OCI-LY3 (cell line): ENCODE results near the gene PLD4.

Source experiments
- H2AFZ ChIP-seq: fragments of 200-600, 300-600 bp; shearing (Covaris generic); 2 replicates; pipeline ENCODE4 v1.6.0; 2014; ENCODE audit warnings: antibody characterized with exemption, low read depth, low read length
- H3K27ac ChIP-seq: fragments of 200-600, 300-600 bp; sonication (generic); 2 replicates; pipeline ENCODE4 v1.5.1; 2014; ENCODE audit warnings: mild to moderate bottlenecking, low read length, moderate library complexity, mixed read lengths
- H3K27me3 ChIP-seq: fragments of 200-600, 300-600 bp; sonication (generic); 2 replicates; pipeline ENCODE4 v1.6.1; 2014; ENCODE audit warnings: low read depth, low read length, mixed read lengths
- H3K36me3 ChIP-seq: fragments of 200-600, 300-600 bp; sonication (generic); replicated peaks from 2 replicates; pipeline ENCODE3; 2014; ENCODE audit warnings: low read depth, low read length, mixed read lengths
- H3K4me1 ChIP-seq: fragments of 300-600, 200-600 bp; sonication (generic); 2 replicates; pipeline ENCODE4 v1.6.1; 2014; ENCODE audit warnings: low read length, mixed read lengths
- H3K4me2 ChIP-seq: fragments of 200-600, 300-600 bp; sonication (generic); 2 replicates; pipeline ENCODE4 v1.6.1; 2014; ENCODE audit warnings: low read length, mixed read lengths
- H3K4me3 ChIP-seq: fragments of 300-600, 200-600 bp; sonication (generic); 2 replicates; pipeline ENCODE4 v1.5.1; 2014; ENCODE audit warnings: antibody characterized with exemption, mild to moderate bottlenecking, low read length, moderate library complexity
- H3K79me2 ChIP-seq: fragments of 300-600, 200-600 bp; shearing (Covaris generic); 2 replicates; pipeline ENCODE4 v1.6.1; 2014; ENCODE audit warnings: mild to moderate bottlenecking, low read length, mixed read lengths
- H3K9ac ChIP-seq: fragments of 300-600, 200-600 bp; shearing (Covaris generic); 2 replicates; pipeline ENCODE4 v1.6.0; 2014; ENCODE audit warnings: mild to moderate bottlenecking, low read length, moderate library complexity
- H3K9me3 ChIP-seq: fragments of 200-600, 300-600 bp; shearing (Covaris generic); 2 replicates; pipeline ENCODE4 v1.6.1; 2014; ENCODE audit warnings: low read length, mixed read lengths; ENCODE audit not compliant: insufficient read depth
- H4K20me1 ChIP-seq: fragments of 200-600, 300-600 bp; sonication (generic); 2 replicates; pipeline ENCODE4 v1.6.1; 2016; ENCODE audit warnings: low read length, mixed read lengths; ENCODE audit not compliant: insufficient read depth
- CTCF ChIP-seq: fragments of 200-600, 300-600 bp; sonication (generic); IDR thresholded peaks from 2 replicates; pipeline ENCODE4 v1.5.1; 2014; ENCODE audit warnings: antibody characterized with exemption, low read length, low read depth
- EZH2phosphoT487 ChIP-seq: fragments of 200-600 bp; shearing (Covaris generic); IDR thresholded peaks from 2 replicates; pipeline ENCODE4 v1.6.1; 2018; ENCODE audit warnings: antibody characterized with exemption, mixed run types, low read depth

Gene PLD4

DNA sequence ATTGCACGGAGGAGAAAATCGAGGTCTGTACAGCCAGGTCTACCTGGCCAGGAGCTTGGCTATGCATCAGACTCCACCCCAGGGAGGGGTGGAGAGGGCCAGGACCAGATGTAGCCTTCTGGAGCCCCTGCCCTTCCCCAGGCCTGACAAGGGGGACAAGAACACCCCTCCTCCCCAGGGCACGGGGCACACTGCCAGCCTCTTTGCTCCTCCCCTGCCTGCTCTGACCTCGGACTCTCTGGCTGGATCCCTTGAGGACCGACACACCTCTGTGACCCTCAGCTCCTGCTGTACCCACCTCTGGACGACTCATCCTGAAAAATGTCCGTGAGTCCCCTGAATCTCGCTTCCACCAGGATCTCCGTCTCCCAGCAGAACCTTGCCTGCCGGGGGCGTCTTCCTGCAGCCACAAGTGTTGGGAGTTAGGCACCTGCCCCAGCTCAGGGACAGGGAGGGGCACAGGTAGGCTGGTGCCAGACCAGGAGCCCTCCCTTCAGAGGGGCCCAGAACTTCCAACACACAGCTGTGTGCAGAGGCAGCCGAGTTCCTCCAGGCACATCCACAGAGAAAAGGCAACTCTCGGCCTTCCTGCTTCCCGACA is 31.7 kb downstream of the PLD4 start:
- Histone ChIP-seq H3K9ac (no peak overlapping the region), H3K4me2 (no peak overlapping the region), H3K79me2 (no peaks in the 10 kb centered on the region), H3K27me3 (peaks cover 33% of the 10 kb centered on the region), H3K27ac (no peak overlapping the region), H3K4me3 (no peak overlapping the region), H4K20me1 (no peaks in the 10 kb centered on the region), H3K4me1 (no peaks in the 10 kb centered on the region), H2AFZ (no peak overlapping the region), H3K36me3 (no peaks in the 10 kb centered on the region), H3K9me3 (no peaks in the 10 kb centered on the region)
- TF ChIP-seq CTCF (no peak), EZH2phosphoT487 (no peak)

GRCh38 chr14:104957146-104958113 is 32.8 kb downstream of the PLD4 start:
- no peak overlapping the region for H3K27ac ChIP-seq

GRCh38 chr14:104964546-104964945 is 39.9 kb downstream of the PLD4 start:
- no peak for TF ChIP-seq CTCF
- TF ChIP-seq EZH2phosphoT487: no peak
- Histone ChIP-seq H3K4me1 (peaks cover 7% of the 10 kb centered on the region; the same call in 1 of the 2 replicates), H3K9ac (no peak overlapping the region), H3K36me3 (no peaks in the 10 kb centered on the region), H3K27me3 (peaks cover 23% of the 10 kb centered on the region), H3K9me3 (no peaks in the 10 kb centered on the region), H3K4me2 (no peak overlapping the region), H3K27ac (no peak overlapping the region), H3K79me2 (no peaks in the 10 kb centered on the region), H4K20me1 (no peaks in the 10 kb centered on the region), H3K4me3 (no peak overlapping the region), H2AFZ (no peak overlapping the region)

More at GRCh38 chr14:104957146-104958113, 32.8 kb downstream of the PLD4 start:
- Histone ChIP-seq H3K4me1 (no peaks in the 10 kb centered on the region), H4K20me1 (no peaks in the 10 kb centered on the region), H2AFZ (no peak overlapping the region), H3K27me3 (peaks cover 33% of the 10 kb centered on the region), H3K79me2 (no peaks in the 10 kb centered on the region), H3K9ac (no peak overlapping the region), H3K36me3 (no peaks in the 10 kb centered on the region), H3K4me3 (no peak overlapping the region), H3K4me2 (no peak overlapping the region), H3K9me3 (no peaks in the 10 kb centered on the region)
- no peak for TF ChIP-seq EZH2phosphoT487
- no peak for TF ChIP-seq CTCF

- Histone ChIP-seq H3K27ac (no peak overlapping the region), H3K9ac (no peak overlapping the region), H2AFZ (no peak overlapping the region), H3K79me2 (no peaks in the 10 kb centered on the region), H3K4me1 (peaks cover 7% of the 10 kb centered on the region; the same call in 1 of the 2 replicates), H3K4me3 (no peak overlapping the region), H3K27me3 (peaks cover 16% of the 10 kb centered on the region), H3K36me3 (no peaks in the 10 kb centered on the region), H4K20me1 (no peaks in the 10 kb centered on the region), H3K4me2 (no peak overlapping the region), H3K9me3 (no peaks in the 10 kb centered on the region)
- TF ChIP-seq EZH2phosphoT487: no peak
- TF ChIP-seq CTCF: no peak
These were observed 41.0 kb downstream of the PLD4 start for GRCh38 chr14:104965561-104966231.
